AG04450 (cell line): Measurements from ENCODE around the gene MCM3AP. TPM values are rescaled to one million over a fixed set of nuclear protein-coding genes. Genes with fewer than 3 reads are reported as not detected.

Experiments
- CTCF ChIA-PET: fragments of 300-600, 350-600 bp; formaldehyde crosslinking; extraction: SDS; loops from one replicate; lab custom pipeline; 2022; ENCODE audit warnings: antibody characterized with exemption, inconsistent platforms; lab: Charles Lee
- POLR2A ChIA-PET: fragments of 350-600 bp; formaldehyde crosslinking; extraction: SDS; loops from one replicate; lab custom pipeline; 2021; ENCODE audit warnings: antibody characterized with exemption, inconsistent platforms; lab: Yijun Ruan, JAX
- DNase-seq: peaks from one replicate; pipeline ENCODE4 v3.0.0-alpha.2; 2011; ENCODE audit warnings: low read depth, low spot score
- H3K27ac ChIP-seq: one replicate; pipeline ENCODE4 v1.5.1; 2012; ENCODE audit warnings: low read depth, low read length, control low read depth
- H3K27me3 ChIP-seq: one replicate; pipeline ENCODE4 v1.6.0; 2012; ENCODE audit warnings: low read length; ENCODE audit not compliant: control insufficient read depth, insufficient read depth
- H3K4me3 ChIP-seq: 2 replicates; pipeline ENCODE4 v1.5.1; 2011; ENCODE audit warnings: mild to moderate bottlenecking, low read depth, low read length, control low read depth
- H3K9me3 ChIP-seq: 2 replicates; pipeline ENCODE4 v1.5.1; 2012; ENCODE audit warnings: low read length; ENCODE audit not compliant: control insufficient read depth, insufficient read depth
- CTCF ChIP-seq: IDR thresholded peaks from 2 replicates; pipeline ENCODE4 v1.5.1; 2011; ENCODE audit warnings: low read depth, low read length, control low read depth, inconsistent platforms
- polyA plus RNA-seq: library from polyadenylated mRNA; depleted of rRNA; stranded (reverse); fragments of >200 nt; gene quantifications from 2 replicates; pipeline ENCODE4 v1.2.3, GENCODE V29; 2011

Gene MCM3AP
- polyA plus RNA-seq, 1 experiment, result 43.7 TPM

GRCh38 chr21:46208761-46209721 lies 76.4 kb downstream of the MCM3AP start:
- no peaks in the 10 kb centered on the region; the same call in 1 of the 2 replicates for H3K9me3 ChIP-seq
- DNase-seq, result no peak
- no peak for TF ChIP-seq CTCF
- no peak overlapping the region for H3K27ac ChIP-seq
- H3K27me3 ChIP-seq, result no peaks in the 10 kb centered on the region
- ChIA-PET CTCF (no interaction called here), POLR2A (no interaction called here)
- no peak overlapping the region for H3K4me3 ChIP-seq

DNA sequence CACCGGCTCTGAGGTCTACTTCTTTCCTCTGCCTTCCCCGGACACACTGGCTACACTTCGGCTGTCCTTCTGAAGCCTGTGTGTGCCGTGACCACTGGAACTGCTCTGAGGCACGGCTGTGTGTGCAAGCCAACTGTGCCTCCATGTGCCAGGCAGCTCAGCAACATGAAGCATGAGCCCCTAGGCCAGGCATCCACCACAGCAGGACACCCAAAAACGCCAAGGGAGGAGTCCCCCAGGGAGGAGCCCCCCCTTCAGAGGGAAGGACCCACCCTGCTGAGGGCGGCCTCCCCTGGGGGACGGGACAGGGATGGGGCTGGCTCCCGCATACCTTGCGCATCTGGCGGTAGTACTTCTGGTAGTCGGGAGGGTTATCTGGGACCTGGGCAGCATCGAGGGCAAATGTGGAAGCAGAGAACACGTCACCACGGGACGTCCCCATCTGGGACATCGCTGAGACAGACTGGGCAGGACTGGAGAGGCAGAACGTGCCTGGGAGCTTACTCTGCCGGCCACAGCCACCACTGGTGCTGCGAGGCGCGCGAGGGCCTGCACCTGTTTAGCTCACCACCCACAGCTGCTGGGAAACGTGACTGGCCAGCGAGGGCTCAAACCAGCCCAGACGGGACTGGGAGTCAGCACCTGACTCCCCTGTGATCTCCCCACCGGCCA lies 77.4 kb downstream of the MCM3AP start:
- POLR2A ChIA-PET, result no interaction called here
- H3K27ac ChIP-seq, result no peak overlapping the region
- no peaks in the 10 kb centered on the region; the same call in 1 of the 2 replicates for H3K9me3 ChIP-seq
- no peak for TF ChIP-seq CTCF
- CTCF ChIA-PET, result no interaction called here
- no peak for DNase-seq
- no peak overlapping the region for H3K4me3 ChIP-seq
- H3K27me3 ChIP-seq, result no peaks in the 10 kb centered on the region

- ChIA-PET POLR2A (no interaction called here), CTCF (interaction anchor here (0.6 kb wide), 1 partner anchor 64 kb away, joined by 3 read pairs; no protein-coding TSS in a partner anchor)
- no peak for TF ChIP-seq CTCF
- no peaks in the 10 kb centered on the region; the same call in 1 of the 2 replicates for H3K9me3 ChIP-seq
- no peak overlapping the region for H3K27ac ChIP-seq
- no peak for DNase-seq
- H3K4me3 ChIP-seq, result no peak overlapping the region
- no peaks in the 10 kb centered on the region for H3K27me3 ChIP-seq
These were observed 78.1 kb downstream of the MCM3AP start for GRCh38 chr21:46207006-46207919.

DNA sequence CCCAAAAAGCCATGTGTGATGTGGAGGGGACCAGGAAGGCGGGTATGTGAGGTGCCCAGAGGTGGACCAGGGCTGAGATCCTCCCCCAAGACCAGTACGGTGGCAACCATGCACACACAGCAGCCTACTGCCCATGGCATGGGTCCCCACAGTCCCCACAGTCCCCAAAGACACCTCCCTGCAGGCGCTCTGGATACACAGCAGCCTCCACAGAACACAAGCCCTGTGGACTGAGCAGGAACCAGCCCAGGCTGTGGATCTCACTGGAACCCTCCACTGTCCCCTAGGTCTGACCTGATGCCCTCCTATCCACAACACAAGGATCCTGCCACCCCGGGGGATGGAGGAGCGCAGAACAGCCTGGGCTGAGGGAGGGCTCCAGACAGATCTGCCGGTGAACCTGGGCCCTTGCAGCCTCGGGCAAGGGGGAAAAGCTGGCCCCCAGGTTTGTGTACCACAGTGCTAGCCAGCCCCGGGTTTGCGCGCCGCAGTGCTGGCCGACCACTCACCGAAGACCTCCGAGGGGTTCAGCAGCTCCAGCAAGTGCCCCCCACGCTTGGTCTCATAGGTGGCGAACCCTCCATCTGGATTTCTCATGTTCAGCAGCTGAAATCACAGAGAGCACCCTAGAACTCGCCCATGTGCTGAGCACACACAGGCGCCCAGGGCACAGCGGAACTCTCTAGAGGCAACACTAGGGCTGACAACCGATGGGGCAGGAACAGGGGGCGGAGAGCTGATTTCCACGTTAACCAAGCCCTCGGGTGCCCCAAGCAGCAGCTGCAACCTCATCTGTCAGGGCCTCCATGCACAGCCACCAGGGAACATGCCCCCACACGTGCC lies 79.0 kb downstream of the MCM3AP start:
- Histone ChIP-seq H3K27ac (no peak overlapping the region), H3K27me3 (no peaks in the 10 kb centered on the region), H3K9me3 (no peaks in the 10 kb centered on the region; the same call in 1 of the 2 replicates), H3K4me3 (no peak overlapping the region)
- no peak for TF ChIP-seq CTCF
- POLR2A ChIA-PET, result no interaction called here
- CTCF ChIA-PET, result interaction anchor here (0.6 kb wide), 1 partner anchor 63 kb away, joined by 3 read pairs; no protein-coding TSS in a partner anchor
- no peak for DNase-seq
